Neural progenitor cell (in vitro differentiated cells): ENCODE results near the gene PCA3.

Source experiments
- CTCF ChIP-seq: fragments of 200-600 bp; sonication (generic); IDR thresholded peaks from 2 replicates; pipeline ENCODE4 v1.5.1; 2017; ENCODE audit warnings: antibody characterized with exemption, mild to moderate bottlenecking
- EZH2 ChIP-seq: fragments of 200-600 bp; sonication (generic); IDR thresholded peaks from 2 replicates; pipeline ENCODE4 v1.6.1; 2017; ENCODE audit warnings: antibody characterized with exemption, mild to moderate bottlenecking, moderate library complexity
- EZH2phosphoT487 ChIP-seq: fragments of 200-600 bp; sonication (generic); IDR thresholded peaks from 2 replicates; pipeline ENCODE4 v1.6.1; 2017; ENCODE audit warnings: antibody characterized with exemption

- TF ChIP-seq CTCF (no peak), EZH2 (no peak), EZH2phosphoT487 (no peak)
Measured at GRCh38 chr9:76766126-76766525, 1.9 kb downstream of the PCA3 start.
